GM18517 (cell line): Measurements from ENCODE around the gene MAP1B.
"Not testable (repeated sequence)": the region's sequence is repeated elsewhere in the genome, so short reads cannot be mapped to it uniquely, and the experiment has no call there.

Source experiments
- ATAC-seq: cut with Tn5 transposase; IDR thresholded peaks from one replicate; pipeline ENCODE4 v1.9.1; 2021; ENCODE audit warnings: mild to moderate bottlenecking, moderate library complexity; ENCODE audit not compliant: unreplicated experiment

Gene MAP1B

DNA sequence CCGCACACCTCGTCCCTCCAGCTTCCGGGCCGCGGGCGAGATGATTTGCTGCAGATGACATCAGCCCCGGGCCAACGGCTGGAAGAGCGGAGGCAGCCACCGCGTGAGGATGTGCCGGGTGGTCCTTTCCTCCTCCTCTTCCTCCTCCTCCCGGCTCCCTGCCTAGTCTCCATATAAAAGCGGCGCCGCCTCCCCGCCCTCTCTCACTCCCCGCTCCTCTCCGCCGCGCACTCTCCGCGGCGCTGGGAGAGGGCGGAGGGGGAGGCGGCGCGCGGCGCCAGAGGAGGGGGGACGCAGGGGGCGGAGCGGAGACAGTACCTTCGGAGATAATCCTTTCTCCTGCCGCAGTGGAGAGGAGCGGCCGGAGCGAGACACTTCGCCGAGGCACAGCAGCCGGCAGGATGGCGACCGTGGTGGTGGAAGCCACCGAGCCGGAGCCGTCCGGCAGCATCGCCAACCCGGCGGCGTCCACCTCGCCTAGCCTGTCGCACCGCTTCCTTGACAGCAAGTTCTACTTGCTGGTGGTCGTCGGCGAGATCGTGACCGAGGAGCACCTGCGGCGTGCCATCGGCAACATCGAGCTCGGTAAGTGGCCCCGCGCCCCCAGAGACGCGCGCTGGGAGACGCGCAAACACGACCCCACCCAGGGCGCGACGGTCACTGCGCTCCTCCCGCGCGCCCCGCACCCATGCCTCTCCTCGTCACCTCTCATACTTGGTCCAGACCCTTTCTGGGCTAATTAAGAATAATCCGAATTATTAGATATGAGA is at the start of gene MAP1B:
MAP1B (plus strand) TSS at position 345 of the 770 bp plus-strand sequence; CDS start at position 402, 57 bp downstream.
- ATAC-seq, result no peak

DNA sequence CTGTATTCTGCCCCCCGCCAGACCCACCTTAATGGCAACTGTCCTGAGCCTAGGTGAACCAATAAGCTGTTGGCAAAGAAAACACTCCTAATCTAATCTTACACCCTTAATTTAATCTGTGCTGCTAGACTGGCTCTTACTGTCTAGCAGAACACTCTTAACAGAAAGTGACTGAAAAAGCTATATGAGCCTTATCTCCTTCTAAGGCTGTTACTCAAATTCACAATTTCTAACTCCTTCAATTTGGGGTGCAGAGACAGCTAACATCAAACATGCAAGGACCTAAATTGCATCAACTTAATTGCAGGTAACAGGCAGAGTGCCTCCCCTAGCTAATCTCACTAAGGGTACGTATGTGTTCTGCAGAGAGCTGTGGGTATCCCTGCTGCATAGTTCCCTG is 49.5 kb upstream of the MAP1B start:
- ATAC-seq, result no peak

- no peak for ATAC-seq
Observed at GRCh38 chr5:72063219-72063819, 44.0 kb upstream of the MAP1B start.

- no peak for ATAC-seq
Observed at GRCh38 chr5:72064801-72065570, 42.3 kb upstream of the MAP1B start.

DNA sequence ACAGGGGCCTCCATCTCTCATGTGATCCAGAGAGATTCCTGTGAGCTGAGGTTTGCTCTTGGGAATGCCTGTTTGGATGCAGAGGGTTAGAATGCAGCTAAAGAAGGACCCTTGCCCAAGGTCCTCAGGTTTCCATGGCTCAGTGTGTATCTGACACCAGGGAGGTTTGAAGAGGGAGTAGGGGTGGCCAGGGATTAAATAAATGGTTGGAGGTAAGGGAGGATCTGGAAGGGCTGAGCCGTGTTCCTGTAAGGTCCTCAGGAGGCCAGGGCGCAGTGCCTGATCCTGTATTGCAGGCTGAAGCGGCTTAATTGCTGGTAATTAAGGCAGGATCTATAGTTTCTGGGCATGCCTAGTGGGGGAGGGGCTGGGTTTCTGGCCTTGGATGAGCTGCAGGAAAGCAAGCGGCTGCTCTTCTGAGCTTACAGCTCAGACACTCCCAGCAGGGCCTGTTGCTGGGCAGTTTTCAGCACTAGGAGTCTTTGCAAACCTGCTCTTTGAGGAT is 41.5 kb upstream of the MAP1B start:
- ATAC-seq, result no peak

- no peak for ATAC-seq
Observed at GRCh38 chr5:72066705-72067107, 40.6 kb upstream of the MAP1B start.

DNA sequence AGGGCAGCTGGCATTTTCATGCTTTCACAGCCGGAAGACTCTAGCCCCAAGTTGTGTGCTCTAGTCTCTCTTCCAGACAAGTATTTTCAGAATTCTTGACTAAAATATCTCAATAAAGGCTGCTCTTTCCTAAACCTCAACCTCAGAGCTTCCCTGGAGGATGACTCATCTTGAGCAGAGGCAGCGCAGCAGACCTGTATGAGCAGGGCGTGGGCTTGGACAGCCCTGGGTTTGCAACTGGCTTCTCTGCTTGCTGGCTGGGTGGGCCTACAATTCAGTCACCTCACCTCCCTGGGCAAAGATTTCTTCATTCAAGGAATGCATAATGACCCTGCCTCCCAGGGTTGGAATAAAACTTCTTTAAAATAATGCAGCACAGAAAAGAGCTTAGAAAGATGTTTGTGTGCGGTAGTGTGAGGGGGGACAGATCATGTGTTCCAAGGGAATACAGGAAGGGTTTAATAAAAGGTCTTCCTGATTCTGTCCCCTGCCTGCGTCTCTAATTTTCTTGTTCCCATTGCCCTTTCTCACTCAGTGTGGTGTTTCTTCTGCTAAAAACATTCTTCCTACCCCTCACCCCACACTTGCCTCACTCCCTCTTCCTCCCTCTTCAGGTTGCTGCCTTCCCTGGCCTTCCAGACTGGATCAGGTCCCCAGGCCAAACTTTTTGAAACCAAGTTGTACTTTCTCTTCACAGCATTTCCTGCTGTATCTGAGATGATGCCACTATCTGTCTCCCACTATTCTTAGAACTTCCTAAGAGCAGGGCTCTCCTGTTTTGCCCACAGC is 39.4 kb upstream of the MAP1B start:
- no peak for ATAC-seq

- no peak for ATAC-seq
Observed at GRCh38 chr5:72070529-72070928, 36.7 kb upstream of the MAP1B start.

DNA sequence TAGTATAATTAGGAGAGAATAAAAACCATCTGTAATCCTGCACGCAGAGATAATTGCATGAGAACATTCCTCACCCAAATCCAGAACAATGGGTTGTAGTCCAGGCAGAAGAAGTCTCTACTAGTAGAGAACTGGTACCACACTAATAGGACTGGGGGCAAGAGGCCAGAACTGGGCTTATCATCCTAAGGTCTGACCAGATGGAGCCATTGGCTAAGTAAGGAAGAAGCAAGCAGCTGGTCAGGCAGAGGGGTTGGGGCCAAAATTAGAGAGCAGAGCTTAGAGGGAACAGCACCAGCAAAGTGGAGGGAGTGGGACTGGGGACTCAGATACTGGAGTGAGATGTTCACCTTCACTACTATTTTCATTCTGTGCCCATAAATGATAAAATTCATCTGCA is 35.4 kb upstream of the MAP1B start:
- ATAC-seq, result no peak

GRCh38 chr5:72074251-72074650 is 33.0 kb upstream of the MAP1B start:
- ATAC-seq, result no peak

DNA sequence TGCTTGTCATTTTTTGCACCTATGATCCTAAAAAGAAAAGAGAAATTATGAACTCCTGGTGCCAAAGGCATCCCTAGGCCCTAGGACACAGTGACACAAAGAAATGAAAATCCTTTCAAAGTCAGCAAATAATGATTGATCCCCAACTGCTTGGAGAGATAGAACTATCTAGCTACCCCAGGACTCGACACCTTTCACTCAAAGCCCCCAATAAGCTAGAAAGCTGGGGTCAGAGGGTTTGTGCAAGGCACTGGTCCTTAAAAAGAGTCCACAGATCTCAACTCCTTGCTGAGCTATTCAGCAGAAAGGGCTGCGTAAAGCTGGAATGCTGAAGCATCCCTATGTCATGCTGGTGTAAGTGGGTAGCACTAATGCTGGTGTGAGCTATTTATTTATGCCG is 31.8 kb upstream of the MAP1B start:
- ATAC-seq, result no peak

- no peak for ATAC-seq
Observed at GRCh38 chr5:72076621-72077300, 30.5 kb upstream of the MAP1B start.

DNA sequence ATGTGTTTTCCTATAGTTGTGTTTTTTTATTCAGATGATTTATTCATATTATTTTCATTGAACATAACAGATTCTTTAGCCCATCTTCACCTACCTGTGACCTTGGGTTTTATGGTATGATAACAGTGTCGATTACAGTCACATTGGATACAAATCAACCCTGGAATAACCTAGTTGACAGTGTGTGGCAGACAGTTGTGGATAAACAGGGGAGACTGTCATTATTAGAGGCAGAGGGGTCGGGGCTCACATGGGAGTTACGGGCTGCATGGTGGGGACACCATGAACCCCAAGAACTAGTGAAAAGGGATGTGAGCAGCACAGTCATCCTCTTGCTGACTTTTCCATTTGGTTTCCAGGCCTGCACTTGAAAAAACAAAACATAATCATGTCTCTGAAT is 29.9 kb upstream of the MAP1B start:
- ATAC-seq, result no peak

- ATAC-seq, result no peak
Observed at GRCh38 chr5:72079288-72079687, 28.0 kb upstream of the MAP1B start.

- ATAC-seq, result no peak
Observed at GRCh38 chr5:72082048-72082447, 25.2 kb upstream of the MAP1B start.

GRCh38 chr5:72084876-72085275 is 22.4 kb upstream of the MAP1B start:
- ATAC-seq, result no peak

- no peak for ATAC-seq
Observed at GRCh38 chr5:72085319-72085718, 22.0 kb upstream of the MAP1B start.

- not testable (repeated sequence) for ATAC-seq
Observed at GRCh38 chr5:72089713-72090112, 17.6 kb upstream of the MAP1B start.

DNA sequence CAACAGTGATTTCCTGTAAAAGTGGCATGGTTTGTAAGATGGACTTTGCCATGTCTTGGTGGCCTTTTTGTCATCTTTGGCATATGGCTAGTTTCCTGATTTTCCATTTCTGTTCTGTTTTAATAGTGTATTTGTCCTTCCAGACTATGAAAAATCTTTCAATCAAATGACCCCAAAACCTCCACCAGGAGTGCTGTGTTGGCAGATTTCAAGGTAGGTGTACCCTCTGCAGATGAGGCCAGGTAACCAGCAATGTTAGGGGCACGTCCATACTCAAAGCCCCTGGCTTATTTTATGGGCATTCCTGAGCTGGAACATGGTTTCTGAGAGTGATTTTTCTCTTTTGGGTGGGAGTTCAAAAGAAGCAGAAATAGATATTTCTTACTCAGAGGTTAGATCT is 15.2 kb upstream of the MAP1B start:
- ATAC-seq, result no peak

DNA sequence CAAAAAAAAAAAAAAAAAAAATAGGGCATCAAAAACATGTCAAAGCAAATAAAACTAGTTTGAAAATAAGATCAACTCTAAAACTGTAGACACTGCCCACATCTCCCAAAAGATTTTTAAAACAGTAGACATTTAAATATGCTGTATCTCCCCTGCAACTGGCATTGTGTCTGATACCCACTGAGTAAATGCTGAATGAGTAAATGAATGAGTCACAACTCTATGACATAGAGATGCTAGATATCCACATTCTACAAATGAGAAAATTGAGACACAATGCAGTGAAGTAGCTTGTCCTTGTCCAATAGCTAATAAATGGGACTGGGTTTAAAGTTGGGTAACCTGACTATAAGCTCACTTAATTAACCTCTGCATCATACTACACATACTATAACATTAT is 14.1 kb upstream of the MAP1B start:
- no peak for ATAC-seq
